ENCODE measurements around the gene SLC25A21.

DNA sequence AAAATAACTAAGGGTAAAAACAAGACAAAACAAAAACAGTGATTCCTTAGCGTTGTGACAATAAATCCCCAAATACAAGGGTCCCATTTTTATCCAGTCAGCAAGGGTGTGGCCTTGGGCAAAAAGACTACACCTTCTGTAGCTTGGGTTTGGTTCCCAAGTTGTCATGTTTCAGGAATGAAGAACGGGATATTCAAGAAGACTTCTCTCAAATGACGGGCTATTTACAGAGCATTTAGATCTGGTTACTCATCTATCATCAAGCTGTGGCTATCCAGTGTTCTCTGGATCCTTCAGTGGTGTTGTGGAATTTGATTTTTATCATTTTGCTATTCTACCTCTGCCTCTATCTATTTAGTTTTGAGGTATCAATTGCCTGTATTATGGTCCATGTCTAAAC is 219.7 kb downstream of the SLC25A21 start:
- TF ChIP-seq JUNB (IDR thresholded peaks at IDR 0.05; ENCODE audit: unreplicated experiment), result no peak
- no peak for TF ChIP-seq CTCF (conservative IDR thresholded peaks at IDR 0.05; ENCODE audit: low read depth in 2 of 2)
- no peak for TF ChIP-seq NANOG (IDR thresholded peaks at IDR 0.05; ENCODE audit: borderline replicate concordance)
- no peak for TF ChIP-seq EZH2 (IDR thresholded peaks at IDR 0.05; ENCODE audit: low read depth, unreplicated experiment)
- no peak for TF ChIP-seq EZH2phosphoT487 (IDR thresholded peaks at IDR 0.05; ENCODE audit: unreplicated experiment)

Data from GM23338 (cell line).